HG02852 (cell line): ENCODE results near the gene PKD1.

Experiments
- ATAC-seq: cut with Tn5 transposase; IDR thresholded peaks from one replicate; pipeline ENCODE4 v1.9.1; 2021; ENCODE audit warnings: mild to moderate bottlenecking, moderate library complexity; ENCODE audit not compliant: unreplicated experiment

Gene PKD1

GRCh38 chr16:2170587-2171435 is 35.1 kb upstream of the PKD1 start:
- ATAC-seq: no peak

GRCh38 chr16:2170080-2170479 is 34.4 kb upstream of the PKD1 start:
- ATAC-seq: no peak

GRCh38 chr16:2167068-2167638 is 31.5 kb upstream of the PKD1 start:
- ATAC-seq: no peak

- ATAC-seq: no peak
These were observed 30.8 kb upstream of the PKD1 start for GRCh38 chr16:2166263-2167067.

GRCh38 chr16:2165861-2166260 is 30.2 kb upstream of the PKD1 start:
- no peak for ATAC-seq

GRCh38 chr16:2163211-2163881 is 27.6 kb upstream of the PKD1 start:
- no peak for ATAC-seq

GRCh38 chr16:2162676-2163118 is 27.0 kb upstream of the PKD1 start:
- no peak for ATAC-seq

- ATAC-seq: no peak
These were observed 26.2 kb upstream of the PKD1 start for GRCh38 chr16:2161911-2162310.

GRCh38 chr16:2160915-2161551 is 25.3 kb upstream of the PKD1 start:
- no peak for ATAC-seq

GRCh38 chr16:2159175-2159838 is 23.6 kb upstream of the PKD1 start:
- ATAC-seq: no peak

GRCh38 chr16:2158262-2158638 is 22.6 kb upstream of the PKD1 start:
- no peak for ATAC-seq

- no peak for ATAC-seq
These were observed 22.0 kb upstream of the PKD1 start for GRCh38 chr16:2157480-2158261.

GRCh38 chr16:2156849-2157224 is 21.1 kb upstream of the PKD1 start:
- ATAC-seq: no peak

- no peak for ATAC-seq
These were observed 20.5 kb upstream of the PKD1 start for GRCh38 chr16:2155977-2156848.

GRCh38 chr16:2155091-2155950 is 19.6 kb upstream of the PKD1 start, which contains the start of gene TRAF7:
Gene TRAF7 (plus strand): TSS chr16:2155782. CDS start chr16:2163921, 8,139 bp downstream.
- ATAC-seq: peak; percentile 81

- ATAC-seq: no peak
These were observed 18.9 kb upstream of the PKD1 start for GRCh38 chr16:2154533-2155090.
